ENCODE measurements around the gene FOXL3.

Gene FOXL3

GRCh38 chr7:314853-315252 is 24.9 kb downstream of the FOXL3 start:
- Histone ChIP-seq H3K9me2 (replicated peaks; ENCODE audit: control insufficient read depth, low read length) (no peaks in the 10 kb centered on the region), H3K4me2 (ENCODE audit: low read length) (no peak overlapping the region), H3F3A (ENCODE audit: control insufficient read depth, insufficient read depth) (no peaks in the 10 kb centered on the region), H3K4me3 (ENCODE audit: low read length) (no peak overlapping the region), H3K27me3 (ENCODE audit: control insufficient read depth, low read length) (no peaks in the 10 kb centered on the region), H3K9me3 (ENCODE audit: control insufficient read depth, insufficient read depth, low read length) (no peaks in the 10 kb centered on the region), H3K79me2 (ENCODE audit: control insufficient read depth, low read length) (no peaks in the 10 kb centered on the region), H3K27ac (ENCODE audit: low read depth, low read length) (no peak overlapping the region), H4K20me1 (ENCODE audit: control insufficient read depth, insufficient read depth, low read depth, low read length) (no peaks in the 10 kb centered on the region), H3K4me1 (ENCODE audit: control insufficient read depth, low read length) (no peaks in the 10 kb centered on the region), H3K36me3 (ENCODE audit: control insufficient read depth, low read length) (no peaks in the 10 kb centered on the region)
- TF ChIP-seq, protein P1, sequence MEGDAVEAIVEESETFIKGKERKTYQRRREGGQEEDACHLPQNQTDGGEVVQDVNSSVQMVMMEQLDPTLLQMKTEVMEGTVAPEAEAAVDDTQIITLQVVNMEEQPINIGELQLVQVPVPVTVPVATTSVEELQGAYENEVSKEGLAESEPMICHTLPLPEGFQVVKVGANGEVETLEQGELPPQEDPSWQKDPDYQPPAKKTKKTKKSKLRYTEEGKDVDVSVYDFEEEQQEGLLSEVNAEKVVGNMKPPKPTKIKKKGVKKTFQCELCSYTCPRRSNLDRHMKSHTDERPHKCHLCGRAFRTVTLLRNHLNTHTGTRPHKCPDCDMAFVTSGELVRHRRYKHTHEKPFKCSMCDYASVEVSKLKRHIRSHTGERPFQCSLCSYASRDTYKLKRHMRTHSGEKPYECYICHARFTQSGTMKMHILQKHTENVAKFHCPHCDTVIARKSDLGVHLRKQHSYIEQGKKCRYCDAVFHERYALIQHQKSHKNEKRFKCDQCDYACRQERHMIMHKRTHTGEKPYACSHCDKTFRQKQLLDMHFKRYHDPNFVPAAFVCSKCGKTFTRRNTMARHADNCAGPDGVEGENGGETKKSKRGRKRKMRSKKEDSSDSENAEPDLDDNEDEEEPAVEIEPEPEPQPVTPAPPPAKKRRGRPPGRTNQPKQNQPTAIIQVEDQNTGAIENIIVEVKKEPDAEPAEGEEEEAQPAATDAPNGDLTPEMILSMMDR (IDR thresholded peaks at IDR 0.05; ENCODE audit: low read depth, low read length, poor library complexity, severe bottlenecking) = no peak
- no peak for TF ChIP-seq EZH2phosphoT487 (IDR thresholded peaks at IDR 0.05; ENCODE audit: borderline replicate concordance, low read length)

DNA sequence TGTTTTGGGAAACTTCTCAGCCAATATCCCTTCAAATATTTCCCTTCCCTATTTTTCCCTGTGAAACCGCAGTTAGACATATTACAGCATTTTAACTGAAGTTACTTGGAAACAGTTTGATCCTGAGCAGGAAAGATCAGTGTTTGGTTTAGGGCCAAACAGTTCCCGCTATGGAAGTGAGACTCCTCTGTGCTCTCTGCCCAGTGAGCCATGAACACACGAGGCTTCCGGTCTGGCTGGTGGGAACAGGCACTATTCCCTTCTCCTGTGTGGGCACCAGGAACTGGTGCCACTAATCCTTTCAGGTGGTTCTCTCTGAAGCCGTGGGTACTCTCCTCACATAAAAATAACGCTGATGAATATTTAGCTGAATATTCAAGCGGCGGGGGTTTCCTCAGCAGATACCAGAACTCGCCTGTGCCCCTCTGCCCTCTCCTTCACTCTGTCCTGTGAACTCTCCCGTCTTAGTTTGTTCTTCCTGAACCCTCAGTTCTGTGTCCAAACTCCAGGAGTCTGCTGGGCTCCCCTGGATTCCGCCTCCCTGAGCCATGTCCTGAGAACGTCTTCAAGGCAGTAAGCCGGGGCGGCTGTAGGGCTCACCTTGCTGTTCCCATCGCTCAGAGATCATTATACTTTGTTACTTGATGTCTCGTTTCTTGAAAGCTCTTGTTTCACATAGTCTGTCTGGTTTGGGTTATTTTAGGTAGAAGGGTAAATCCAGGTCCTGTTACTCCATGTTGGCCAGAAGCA is 25.7 kb downstream of the FOXL3 start:
- H3K4me2 ChIP-seq (ENCODE audit: low read length) = no peak overlapping the region
- H3K9me2 ChIP-seq (replicated peaks; ENCODE audit: control insufficient read depth, low read length) = no peaks in the 10 kb centered on the region
- no peaks in the 10 kb centered on the region for H3K4me1 ChIP-seq (ENCODE audit: control insufficient read depth, low read length)
- no peak for TF ChIP-seq EZH2phosphoT487 (IDR thresholded peaks at IDR 0.05; ENCODE audit: borderline replicate concordance, low read length)
- TF ChIP-seq, protein P1 (IDR thresholded peaks at IDR 0.05; ENCODE audit: low read depth, low read length, poor library complexity, severe bottlenecking) = no peak
- no peaks in the 10 kb centered on the region for H3F3A ChIP-seq (ENCODE audit: control insufficient read depth, insufficient read depth)
- no peaks in the 10 kb centered on the region for H3K9me3 ChIP-seq (ENCODE audit: control insufficient read depth, insufficient read depth, low read length)
- H3K4me3 ChIP-seq (ENCODE audit: low read length) = no peak overlapping the region
- H3K27ac ChIP-seq (ENCODE audit: low read depth, low read length) = no peak overlapping the region
- H3K27me3 ChIP-seq (ENCODE audit: control insufficient read depth, low read length) = no peaks in the 10 kb centered on the region
- no peaks in the 10 kb centered on the region for H3K36me3 ChIP-seq (ENCODE audit: control insufficient read depth, low read length)
- no peaks in the 10 kb centered on the region for H3K79me2 ChIP-seq (ENCODE audit: control insufficient read depth, low read length)
- H4K20me1 ChIP-seq (ENCODE audit: control insufficient read depth, insufficient read depth, low read depth, low read length) = no peaks in the 10 kb centered on the region

DNA sequence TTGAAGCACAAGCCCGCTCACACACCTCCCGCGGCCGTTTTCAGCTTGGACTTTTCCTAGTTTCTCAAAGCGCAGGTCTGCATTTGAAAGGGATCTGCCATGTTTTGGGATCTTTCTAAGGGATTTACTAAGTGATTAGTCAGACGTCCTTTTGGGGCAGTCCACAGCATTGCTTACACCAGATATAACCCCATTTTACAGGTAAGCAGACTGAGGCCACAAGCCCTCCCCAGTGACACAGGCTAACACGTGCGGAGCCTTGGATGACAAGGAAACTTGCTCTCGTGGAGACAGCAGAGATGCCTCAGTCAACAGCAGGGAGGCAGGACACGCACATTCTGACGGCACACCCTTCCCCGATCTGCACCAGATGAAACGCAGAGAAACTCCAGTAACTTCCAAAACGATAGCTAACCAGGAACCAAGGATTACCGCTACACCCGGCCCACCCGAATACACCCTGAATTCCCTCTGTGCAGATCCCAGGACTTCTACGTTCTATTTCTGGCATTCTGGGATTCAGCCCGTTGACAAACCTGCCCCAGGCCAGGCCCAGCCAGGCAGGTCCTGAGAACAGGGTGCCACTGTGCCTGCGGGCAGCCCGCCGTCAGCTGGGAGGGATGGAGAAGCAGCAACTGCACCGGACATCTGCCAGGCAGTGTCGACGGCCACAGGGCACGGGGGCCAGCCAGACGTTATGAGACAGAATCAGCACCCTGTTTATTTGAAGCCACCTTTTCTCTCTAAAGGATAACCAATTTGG is 27.9 kb downstream of the FOXL3 start:
- TF ChIP-seq EZH2phosphoT487 (IDR thresholded peaks at IDR 0.05; ENCODE audit: borderline replicate concordance, low read length) = no peak
- TF ChIP-seq, protein P1 (IDR thresholded peaks at IDR 0.05; ENCODE audit: low read depth, low read length, poor library complexity, severe bottlenecking) = no peak
- H3K4me2 ChIP-seq (ENCODE audit: low read length) = no peak overlapping the region
- no peaks in the 10 kb centered on the region for H3K4me1 ChIP-seq (ENCODE audit: control insufficient read depth, low read length)
- no peak overlapping the region for H3K4me3 ChIP-seq (ENCODE audit: low read length)
- H3K9me2 ChIP-seq (replicated peaks; ENCODE audit: control insufficient read depth, low read length) = no peaks in the 10 kb centered on the region
- no peaks in the 10 kb centered on the region for H4K20me1 ChIP-seq (ENCODE audit: control insufficient read depth, insufficient read depth, low read depth, low read length)
- H3K27ac ChIP-seq (ENCODE audit: low read depth, low read length) = no peak overlapping the region
- H3K9me3 ChIP-seq (ENCODE audit: control insufficient read depth, insufficient read depth, low read length) = no peaks in the 10 kb centered on the region
- H3K79me2 ChIP-seq (ENCODE audit: control insufficient read depth, low read length) = no peaks in the 10 kb centered on the region
- H3K27me3 ChIP-seq (ENCODE audit: control insufficient read depth, low read length) = no peaks in the 10 kb centered on the region
- H3F3A ChIP-seq (ENCODE audit: control insufficient read depth, insufficient read depth) = no peaks in the 10 kb centered on the region
- no peaks in the 10 kb centered on the region for H3K36me3 ChIP-seq (ENCODE audit: control insufficient read depth, low read length)
